Stimulated activated CD4-positive, alpha-beta T cell treated with anti-CD3 and anti-CD28 coated beads, Interleukin-2, amount 100 ng/mL, for 48 hours (primary cell): ENCODE data around the gene TFEB.

Experiments used
- DNase-seq, 2 donors: peaks; one replicate each; pipeline ENCODE4 v3.0.0-alpha.2; 2020

The TFEB gene

DNA sequence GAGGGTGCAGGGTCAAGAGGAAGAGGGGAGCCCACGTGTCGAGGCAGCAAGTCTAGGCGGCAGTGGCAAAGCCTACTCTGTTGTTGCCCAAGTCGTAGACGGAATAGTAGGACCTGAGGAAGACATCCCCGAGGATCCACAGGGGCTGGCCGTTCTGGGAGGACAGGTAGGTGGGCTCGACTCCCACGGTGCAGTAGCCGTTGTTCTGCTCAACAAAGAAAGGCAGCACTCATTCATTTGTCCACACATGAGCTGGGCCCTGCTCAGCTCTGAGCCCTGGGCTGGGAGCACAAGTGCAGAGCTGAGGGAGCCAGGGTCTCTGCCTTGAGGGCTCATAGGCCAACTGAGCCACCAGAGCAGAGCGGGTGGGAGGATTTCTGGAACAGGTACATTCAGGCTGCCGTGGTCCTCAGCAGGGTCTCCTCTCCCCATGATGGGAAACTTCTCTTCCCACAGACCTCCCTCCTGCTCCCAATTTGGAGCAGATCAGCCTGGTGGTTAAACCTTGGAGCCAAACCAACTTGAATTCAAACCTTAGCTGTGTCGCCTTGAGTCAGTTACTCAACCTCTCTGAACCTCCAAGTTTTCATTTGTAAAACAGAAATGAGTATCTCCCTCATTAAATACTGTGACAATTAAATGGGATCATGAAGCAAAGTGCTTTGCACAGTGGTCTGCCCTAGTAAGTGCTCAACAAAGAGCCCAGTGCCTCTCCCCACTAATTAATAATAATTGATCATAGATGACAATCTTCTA lies 1.6 kb upstream of the TFEB start:
- DNase-seq = no peak

DNA sequence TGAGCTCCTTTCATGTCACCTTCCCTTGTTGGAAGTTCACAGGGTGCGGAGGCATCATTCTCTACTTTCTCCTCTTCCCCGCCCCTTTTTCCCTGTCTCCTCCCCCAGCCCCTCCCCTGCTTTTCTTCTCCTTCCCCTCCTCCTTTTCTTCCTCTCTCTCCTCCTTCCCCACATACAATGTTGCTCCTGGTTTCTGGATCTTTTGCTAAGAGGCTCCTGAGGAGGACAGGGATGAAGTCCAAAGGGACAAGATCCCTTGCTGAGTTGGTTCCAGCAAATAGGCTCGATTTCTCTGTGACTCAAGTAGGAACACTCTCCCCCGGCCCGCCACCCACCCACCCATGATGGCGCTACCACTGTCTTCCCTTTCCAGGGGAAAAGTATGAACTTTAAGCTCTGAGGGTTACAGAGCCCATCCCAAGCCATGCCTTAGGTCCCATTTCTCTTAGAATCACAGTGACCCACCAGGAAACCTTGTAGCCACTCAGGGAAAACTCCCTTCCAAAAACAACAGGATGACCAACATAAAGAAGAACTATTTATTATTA lies 852 bp upstream of the TFEB start:
- DNase-seq = no peak

GRCh38 chr6:41734666-41735426 lies 562 bp downstream of the TFEB start:
- peak; percentile 45 to 46 for DNase-seq

GRCh38 chr6:41733707-41734665 lies 1.4 kb downstream of the TFEB start:
- DNase-seq = peak; percentile 37 to 42

- DNase-seq = no peak
Observed at GRCh38 chr6:41733360-41733706, 2.1 kb downstream of the TFEB start.

DNA sequence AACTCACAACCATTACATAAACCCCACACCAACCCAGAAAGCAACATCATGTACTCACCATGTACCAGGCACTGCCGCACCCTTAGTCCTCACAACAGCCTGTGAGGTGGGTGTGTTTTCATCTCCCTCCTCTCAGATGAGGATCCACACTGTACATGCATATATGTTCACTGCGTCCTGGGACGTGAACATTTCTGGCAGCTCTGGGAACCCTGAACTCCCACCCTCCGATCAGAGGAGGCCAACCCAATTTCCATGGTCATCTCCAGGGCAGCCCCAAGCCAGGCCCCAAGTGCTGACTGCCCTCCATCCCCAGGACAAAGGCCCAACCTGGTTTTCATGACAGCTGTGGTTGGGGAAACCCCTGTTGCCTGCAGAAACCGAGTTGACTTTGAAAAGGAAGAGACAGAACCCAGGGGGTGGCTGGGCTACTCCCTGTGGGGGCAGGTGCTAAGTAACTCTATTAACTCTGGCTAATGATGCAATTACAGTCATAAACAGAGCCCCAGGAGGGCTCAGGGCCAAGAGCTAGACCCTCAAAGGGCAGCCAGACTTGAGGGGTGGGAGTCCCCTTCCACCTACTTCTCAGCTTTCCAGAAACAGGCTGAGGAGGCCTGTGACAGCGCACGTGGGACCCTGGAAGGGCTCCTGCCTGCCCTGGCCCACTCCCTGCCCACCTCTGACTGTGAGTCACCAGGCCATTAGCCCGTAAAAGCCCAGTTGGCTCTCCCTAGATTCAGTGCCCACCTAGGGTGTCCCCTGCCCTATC lies 2.6 kb downstream of the TFEB start:
- DNase-seq = peak; percentile 30 to 32

GRCh38 chr6:41732149-41732548 lies 3.3 kb downstream of the TFEB start:
- no peak for DNase-seq

DNA sequence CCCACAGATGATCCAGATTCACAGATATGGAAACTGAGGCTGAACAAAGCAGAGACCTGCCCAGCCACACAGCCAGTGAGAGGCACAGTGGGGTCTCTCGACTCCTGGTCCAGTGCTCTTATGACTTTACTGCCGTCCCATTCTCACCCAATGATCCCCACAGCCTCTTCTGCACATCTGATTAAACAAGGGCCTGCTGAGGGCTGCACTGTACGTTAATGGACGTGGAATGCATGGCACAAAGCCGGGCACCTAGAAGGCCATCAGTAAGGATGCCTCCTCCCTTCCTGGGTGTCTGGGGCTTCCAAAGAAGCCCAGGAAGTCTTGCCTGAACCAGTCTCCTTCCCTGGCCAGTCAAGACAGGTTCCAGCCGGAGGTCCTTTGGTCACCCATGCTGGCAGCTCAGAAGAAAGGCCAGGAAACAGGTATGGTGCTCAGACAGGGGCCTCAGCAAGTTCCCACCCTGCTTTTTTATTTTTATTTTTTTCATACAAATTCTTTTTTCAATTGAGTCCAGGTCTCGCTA lies 3.8 kb downstream of the TFEB start:
- DNase-seq = no peak

DNA sequence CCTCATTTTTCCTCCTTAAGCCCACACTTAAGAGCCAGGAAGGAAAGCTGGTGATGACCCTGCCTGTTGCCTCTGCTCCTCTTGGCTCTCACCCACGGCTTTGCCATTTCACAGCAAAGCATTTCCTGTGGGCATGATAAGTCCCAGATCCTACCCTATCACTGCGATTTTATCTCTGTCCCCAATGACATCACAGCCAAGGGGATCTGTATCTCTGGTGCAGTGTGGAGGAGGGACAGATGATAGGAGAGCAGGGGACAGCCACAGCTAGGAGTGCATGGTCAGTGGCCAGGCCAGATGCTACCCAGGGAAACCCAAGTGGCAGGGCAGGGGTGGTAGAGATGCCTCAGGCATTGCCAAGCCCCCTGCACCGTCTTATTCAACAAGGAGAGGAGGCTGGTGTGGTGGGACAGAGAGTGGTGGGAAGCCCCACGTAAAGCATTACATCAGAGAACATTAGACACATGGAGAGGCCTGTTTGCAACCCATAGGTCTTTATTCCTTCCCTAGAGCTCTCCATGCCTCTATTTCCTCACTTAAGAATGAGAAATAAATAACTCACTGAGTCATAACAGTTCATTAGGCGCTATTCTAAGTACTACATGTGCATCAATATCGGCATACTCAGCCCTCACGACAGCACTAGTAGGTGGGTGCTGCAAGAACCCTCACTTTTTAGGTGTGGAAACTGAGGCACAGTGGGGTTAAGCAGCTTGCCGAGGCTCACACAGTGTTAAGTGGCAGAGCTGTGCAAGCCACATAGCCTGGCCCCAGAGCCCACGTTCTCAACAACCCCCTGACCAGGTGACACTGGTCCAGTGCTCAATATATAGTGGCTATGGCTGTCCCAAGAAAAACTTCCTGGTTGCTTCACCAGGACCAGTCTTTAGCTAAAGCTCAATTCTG lies 4.6 kb downstream of the TFEB start:
- DNase-seq = no peak

GRCh38 chr6:41729624-41730023 lies 5.8 kb downstream of the TFEB start:
- no peak for DNase-seq

DNA sequence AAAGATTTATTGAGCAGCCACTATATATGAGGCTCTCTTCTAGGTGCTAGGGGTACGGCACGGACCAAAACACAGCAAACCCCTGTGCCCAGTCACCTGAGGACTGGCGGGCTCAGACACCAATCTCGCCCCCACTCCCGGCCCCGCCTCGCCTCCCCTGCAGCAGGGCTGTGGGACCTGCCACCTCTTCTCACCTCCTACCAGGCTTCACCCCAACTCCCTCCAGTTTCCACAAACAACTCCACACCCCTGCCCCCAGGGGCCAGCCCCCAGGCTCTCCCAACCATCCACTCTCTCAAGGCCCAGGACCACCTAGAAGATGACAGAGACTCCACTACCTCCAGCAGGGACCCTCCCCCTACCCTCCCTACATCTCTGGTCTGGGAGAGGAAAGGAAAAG lies 6.5 kb downstream of the TFEB start:
- no peak for DNase-seq

DNA sequence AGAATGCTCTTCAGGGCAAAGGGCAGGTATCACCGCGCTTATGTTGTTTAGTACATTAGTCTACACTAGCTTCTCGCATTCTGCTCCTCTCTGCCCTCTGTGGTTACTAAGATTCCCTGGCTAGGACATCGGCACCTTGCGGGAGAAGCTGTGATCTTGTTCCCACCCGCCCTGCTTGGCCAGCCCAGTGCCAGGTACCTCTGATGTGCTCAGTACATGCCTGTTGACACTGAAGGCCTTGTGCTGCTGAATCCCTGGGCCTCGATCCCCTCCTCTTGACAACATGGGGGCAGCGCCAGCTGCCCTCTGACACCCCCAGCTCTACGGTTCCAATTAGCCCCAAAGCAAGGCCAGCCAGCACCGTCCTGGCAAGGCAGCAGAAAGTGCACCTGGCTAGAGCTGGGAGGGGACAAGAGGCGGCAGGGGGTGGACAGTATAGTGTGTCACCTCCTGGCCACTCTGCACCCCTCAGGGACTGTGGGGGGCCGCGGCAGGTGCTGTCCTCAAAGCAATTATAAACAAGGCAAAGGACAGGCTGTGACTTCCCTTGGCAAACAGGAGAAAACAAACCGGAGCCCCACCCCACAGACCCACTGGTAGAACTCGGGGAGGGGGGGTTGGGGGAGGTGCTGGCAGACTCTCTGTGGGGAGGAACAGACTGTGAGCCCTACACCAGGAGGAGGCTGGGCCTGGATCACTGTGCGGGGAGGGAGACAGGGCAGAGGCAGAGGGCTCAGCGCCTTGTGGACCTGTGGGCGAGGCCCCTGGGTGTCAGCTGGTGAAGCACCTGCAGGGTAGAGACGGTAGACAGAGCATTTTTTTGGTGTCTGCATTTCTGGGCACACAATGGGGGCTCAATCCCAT lies 7.1 kb downstream of the TFEB start:
- no peak for DNase-seq

DNA sequence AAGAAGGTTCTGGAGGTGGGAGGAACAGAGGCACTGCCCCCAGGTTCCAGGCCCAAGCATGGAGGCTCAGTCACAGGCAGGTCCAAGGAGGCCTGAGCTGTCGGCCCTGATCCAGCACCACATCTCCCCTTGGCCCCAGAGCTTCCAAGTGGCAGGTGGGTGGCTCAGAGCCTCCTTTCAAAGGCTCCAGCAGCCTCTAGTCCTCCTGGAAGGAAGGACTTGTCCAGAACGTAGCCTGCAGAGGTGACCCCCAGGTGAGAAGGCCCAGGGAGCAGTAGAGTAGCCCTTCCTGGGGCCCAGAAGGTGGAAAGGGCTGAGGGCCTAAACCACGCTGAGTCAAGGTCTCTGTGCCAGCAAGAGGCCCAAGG lies 7.7 kb downstream of the TFEB start:
- no peak for DNase-seq

- DNase-seq = no peak
Observed at GRCh38 chr6:41726876-41727275, 8.5 kb downstream of the TFEB start.

DNA sequence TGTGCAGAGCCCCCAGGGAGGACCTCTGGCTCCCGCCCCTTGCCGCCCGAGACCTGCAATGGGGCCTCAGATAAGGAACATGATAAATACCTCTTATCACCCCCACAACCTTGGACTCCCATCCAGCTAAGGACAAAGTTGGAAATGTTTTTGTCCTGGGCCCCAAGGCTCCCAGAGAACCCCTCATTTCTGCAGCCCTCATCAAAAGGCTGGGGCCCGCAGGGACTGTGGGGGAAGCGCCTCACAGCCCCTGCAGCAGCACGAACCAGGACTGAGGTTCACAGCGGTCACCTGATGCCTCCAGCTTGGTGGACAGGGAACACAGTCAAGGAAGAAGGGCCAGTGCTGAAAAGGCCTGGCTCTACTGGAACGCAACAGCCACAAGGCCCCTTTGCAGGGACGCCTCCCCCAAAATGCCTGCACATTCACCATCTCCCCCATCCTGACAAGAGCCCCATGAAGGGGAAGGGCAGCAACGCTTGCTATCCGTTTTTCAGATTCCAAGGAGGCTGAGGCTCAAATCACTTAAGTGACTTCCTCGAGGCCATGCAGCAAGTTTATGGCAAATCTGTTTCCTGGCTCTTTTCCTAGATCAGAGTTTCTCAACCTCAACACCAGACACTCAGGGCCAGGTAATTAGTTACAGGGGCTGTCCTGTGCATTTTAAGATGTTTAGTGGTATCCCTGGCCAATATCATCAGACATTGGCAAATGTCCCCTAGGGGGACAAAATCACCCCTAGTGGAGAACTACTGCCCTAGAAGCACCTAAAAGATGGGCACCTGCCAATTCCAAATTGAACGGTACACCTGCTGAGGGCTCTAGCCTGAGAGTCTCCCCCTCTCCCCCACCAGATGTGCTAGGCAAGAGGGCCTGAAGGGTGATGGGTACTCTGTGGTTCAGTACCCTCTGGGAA lies 10.6 kb downstream of the TFEB start:
- DNase-seq = no peak

GRCh38 chr6:41724228-41724580 lies 11.2 kb downstream of the TFEB start:
- no peak for DNase-seq

GRCh38 chr6:41723530-41724227 lies 11.7 kb downstream of the TFEB start:
- DNase-seq = no peak

DNA sequence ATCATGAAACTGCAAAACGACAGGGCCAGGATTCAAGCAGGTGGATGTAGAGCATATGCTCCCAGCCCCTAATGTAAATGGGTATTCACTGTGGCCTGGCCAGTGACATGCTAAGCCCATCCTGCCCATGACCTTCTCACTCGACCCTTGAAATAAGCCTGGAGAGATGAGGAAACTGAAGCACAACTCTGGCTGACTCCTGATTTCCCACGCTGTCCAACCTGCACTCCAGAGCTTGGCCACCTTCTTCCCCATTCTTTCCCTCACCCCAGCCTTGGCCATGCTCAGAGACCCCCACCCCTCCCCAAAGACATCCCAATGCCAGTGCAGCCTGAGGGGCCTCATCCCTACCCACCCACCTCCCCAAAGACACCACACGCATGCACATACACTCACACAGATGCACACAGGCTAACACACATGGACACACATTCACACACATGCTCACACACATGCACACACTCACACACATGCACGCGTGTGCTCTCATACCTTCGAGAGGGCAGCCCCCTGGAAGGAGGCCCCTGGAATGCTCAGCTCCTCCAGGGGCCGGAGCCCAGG lies 12.4 kb downstream of the TFEB start:
- DNase-seq = no peak
